Suprapubic skin (tissue), 4 donors: ENCODE measurements around the gene PEX11A.

ENCODE experiments used
- CTCF ChIP-seq, 2 donors: fragments of 200-600 bp in 1 of 2; fragments of 450-650 bp in 1 of 2; sonication (generic) in 1 of 2; IDR thresholded peaks; one replicate each; pipeline ENCODE4 v1.5.1; 2016 to 2019; ENCODE audit warnings: antibody characterized with exemption in 2 of 2, mild to moderate bottlenecking in 1 of 2, moderate library complexity in 1 of 2
- EP300 ChIP-seq: sonication (generic); formaldehyde crosslinking; IDR thresholded peaks from one replicate; pipeline ENCODE4 v1.6.1; 2017; ENCODE audit warnings: antibody characterized with exemption
- POLR2A ChIP-seq, 2 donors: fragments of 450-650 bp; IDR thresholded peaks; one replicate each; pipeline ENCODE4 v1.6.1; 2017; ENCODE audit warnings: antibody characterized with exemption in 2 of 2, mild to moderate bottlenecking in 2 of 2, moderate library complexity in 2 of 2
- POLR2AphosphoS5 ChIP-seq, 3 donors: sonication (generic); formaldehyde crosslinking; IDR thresholded peaks; one replicate each; pipeline ENCODE4 v1.6.1; 2017; ENCODE audit warnings: antibody characterized with exemption in 3 of 3

GRCh38 chr15:89685995-89686394 is 4.6 kb downstream of the PEX11A start:
- TF ChIP-seq POLR2A (IDR thresholded peaks at IDR 0.05) (no peak), CTCF (IDR thresholded peaks at IDR 0.05) (no peak), EP300 (no peak), POLR2AphosphoS5 (IDR thresholded peaks at IDR 0.05) (no peak)
